Umbilical cord (tissue), 1 donor: ENCODE measurements around the gene SIL1. TPM values are rescaled to one million over a fixed set of nuclear protein-coding genes. Genes with fewer than 3 reads are reported as not detected.

ENCODE experiments used
- total RNA-seq: library from RNA; depleted of rRNA; stranded (reverse); fragments of >200 nt; gene quantifications from one replicate; pipeline ENCODE4 v1.2.3, GENCODE V29; 2014; ENCODE audit warnings: low replicate concordance; ENCODE audit not compliant: insufficient read depth

Gene SIL1
- total RNA-seq, 1 donor from 2014 or later, result 48.9 TPM

Other genes with a start within 250 kb of the SIL1 start
- 250 TPM for gene MATR3, start 95.4 kb upstream of the SIL1 start, total RNA-seq
- gene PAIP2, start 143.5 kb upstream of the SIL1 start, total RNA-seq, result 80.4 TPM
- not detected for gene SLC23A1, start 184.9 kb upstream of the SIL1 start, total RNA-seq
- gene MZB1, start 191.5 kb upstream of the SIL1 start, total RNA-seq, result 1.2 TPM
- 2.4 TPM for gene PROB1, start 196.7 kb upstream of the SIL1 start, total RNA-seq
- 7.2 TPM for gene SPATA24, start 205.7 kb upstream of the SIL1 start, total RNA-seq
- gene DNAJC18, start 241.2 kb upstream of the SIL1 start, total RNA-seq, result 21.2 TPM